MCF 10A (cell line): ENCODE results near the gene IGFBP2. TPM values are rescaled to one million over a fixed set of nuclear protein-coding genes. Genes with fewer than 3 reads are reported as not detected.

Source experiments
- Bru-seq: library from RNA; stranded (reverse); fragments of 400-500 nt; gene quantifications from one replicate; lab custom pipeline; 2021; lab: Mats Ljungman, UMichigan
- BruChase-seq, 2 experiments: library from RNA; stranded (reverse); fragments of 400-500 nt; gene quantifications; one replicate each; lab custom pipeline; 2021; lab: Mats Ljungman, UMichigan
- BruUV-seq: library from RNA; stranded (reverse); fragments of 400-500 nt; replicated peaks from 2 replicates; lab custom pipeline; 2021; lab: Mats Ljungman, UMichigan
- CTCF ChIA-PET: fragments of 300-600 bp; sonication (Branson Sonifier 250); formaldehyde crosslinking; extraction: SDS; loops from one replicate; lab custom pipeline; 2021; ENCODE audit warnings: antibody characterized with exemption, inconsistent platforms; lab: Yijun Ruan, JAX
- POLR2A ChIA-PET: fragments of 300-600, 350-650 bp; sonication (Branson Sonifier 250); formaldehyde crosslinking; extraction: SDS; loops from one replicate; lab custom pipeline; 2020; ENCODE audit warnings: antibody characterized with exemption, inconsistent platforms; lab: Yijun Ruan, JAX
- DNase-seq: peaks from one replicate; pipeline ENCODE4 v3.0.0-alpha.2; 2018; ENCODE audit not compliant: unreplicated experiment
- H3K27ac Mint-ChIP-seq: one replicate; pipeline ENCODE4 v1.8.0; 2022; ENCODE audit warnings: mild to moderate bottlenecking, low read depth, mixed read lengths; ENCODE audit not compliant: unreplicated experiment
- H3K27me3 Mint-ChIP-seq: one replicate; pipeline ENCODE4 v1.8.0; 2022; ENCODE audit warnings: mixed read lengths; ENCODE audit not compliant: insufficient read depth, unreplicated experiment
- H3K36me3 Mint-ChIP-seq: one replicate; pipeline ENCODE4 v1.8.0; 2022; ENCODE audit warnings: mild to moderate bottlenecking, moderate library complexity, mixed read lengths; ENCODE audit not compliant: insufficient read depth, unreplicated experiment
- H3K4me1 Mint-ChIP-seq: one replicate; pipeline ENCODE4 v1.8.0; 2022; ENCODE audit warnings: mixed read lengths; ENCODE audit not compliant: insufficient read depth, unreplicated experiment
- H3K4me3 Mint-ChIP-seq: one replicate; pipeline ENCODE4 v1.8.0; 2022; ENCODE audit warnings: mild to moderate bottlenecking, moderate library complexity, mixed read lengths; ENCODE audit not compliant: unreplicated experiment
- H3K9me3 Mint-ChIP-seq: one replicate; pipeline ENCODE4 v1.8.0; 2022; ENCODE audit warnings: mixed read lengths; ENCODE audit not compliant: unreplicated experiment
- CTCF ChIP-seq: fragments of 200-600 bp; IDR thresholded peaks from one replicate; pipeline ENCODE4 v1.8.0; 2022; ENCODE audit warnings: antibody characterized with exemption, mild to moderate bottlenecking; ENCODE audit not compliant: unreplicated experiment
- intact Hi-C: fragments of 100-400 bp; cut with micrococcal nuclease; formaldehyde crosslinking; loops from 2 replicates; pipeline ENCODE4 v1.14.1; 2022
- long read RNA-seq: library from polyadenylated mRNA; stranded (forward); transcript quantifications from one replicate; pipeline ENCODE4 v2.0.0, GENCODE V29; 2022
- total RNA-seq: library from RNA; stranded (reverse); gene quantifications from 2 replicates; pipeline ENCODE4 v1.2.3, GENCODE V29; 2022

Gene IGFBP2
- total RNA-seq (18.3 and 32.0 TPM in 2 replicates), Bru-seq, nascent RNA (percentile 29 among the genes with signal in this experiment), BruChase-seq, experiment 1, labeled RNA remaining after a 6-hour chase (percentile 18 among the genes with signal in this experiment), BruChase-seq, experiment 2, labeled RNA remaining after a 2-hour chase (percentile 21 among the genes with signal in this experiment)
- long read RNA-seq, transcript IGFBP2-201 (4 exons, 1,439 nt) = major isoform, 114 of 118 reads
- long read RNA-seq, partial matches to known transcripts = 0 of 118 reads
- long read RNA-seq, other reads (novel, unspliced or antisense) = 1 of 118 reads

DNA sequence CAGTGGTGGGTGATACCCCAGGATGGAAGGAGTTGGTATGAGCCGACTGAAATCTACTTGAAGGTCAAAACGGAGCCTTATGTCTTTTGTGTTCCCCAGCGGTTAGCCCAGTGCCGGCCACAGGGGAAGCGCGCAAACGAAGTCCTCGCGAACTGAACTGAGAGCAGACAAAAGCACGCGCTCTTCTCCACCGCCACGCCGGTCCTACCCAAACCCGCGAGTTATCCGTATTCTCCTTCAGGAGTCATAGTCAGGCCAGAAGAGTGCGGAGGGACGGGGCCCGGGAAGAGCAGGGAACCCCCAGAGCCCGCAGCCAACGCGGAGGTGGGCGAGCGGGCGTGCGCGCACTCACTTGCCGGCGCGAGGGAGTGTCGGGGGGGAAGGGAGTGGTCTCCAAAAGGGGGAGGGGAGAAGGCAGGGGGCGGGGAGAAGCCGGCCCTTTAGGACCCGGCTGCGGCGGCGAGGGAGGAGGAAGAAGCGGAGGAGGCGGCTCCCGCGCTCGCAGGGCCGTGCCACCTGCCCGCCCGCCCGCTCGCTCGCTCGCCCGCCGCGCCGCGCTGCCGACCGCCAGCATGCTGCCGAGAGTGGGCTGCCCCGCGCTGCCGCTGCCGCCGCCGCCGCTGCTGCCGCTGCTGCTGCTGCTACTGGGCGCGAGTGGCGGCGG lies at the start of gene IGFBP2:
IGFBP2 (plus strand) TSS at position 469 of the 664 bp plus-strand sequence; CDS start at position 573, 104 bp downstream.
- TF ChIP-seq CTCF = no peak
- H3K27me3 Mint-ChIP-seq = peaks cover 53% of the 10 kb centered on the region
- ChIA-PET CTCF (interaction anchor here (0.6 kb wide), 1 partner anchor 27 kb away, joined by 3 read pairs; no protein-coding TSS in a partner anchor), POLR2A (interaction anchor here (1.0 kb wide), 1 partner anchor 100 kb away, joined by 4 read pairs; no protein-coding TSS in a partner anchor)
- DNase-seq = no peak
- intact Hi-C loops = no loop called here
- H3K4me3 Mint-ChIP-seq = peak within 1 kb of the TSS; percentile 73
- H3K27ac Mint-ChIP-seq = peak within 1 kb of the TSS; percentile 28
- BruUV-seq = no TSS peak
- no peaks in the 10 kb centered on the region for H3K9me3 Mint-ChIP-seq
- peaks cover 15% of the 10 kb centered on the region for H3K4me1 Mint-ChIP-seq
- H3K36me3 Mint-ChIP-seq = no peaks in the 10 kb centered on the region

GRCh38 chr2:216583606-216584005 lies 49.6 kb upstream of the IGFBP2 start:
- peaks cover 41% of the 10 kb centered on the region for H3K27me3 Mint-ChIP-seq
- intact Hi-C loops = no loop called here
- BruUV-seq = no TSS peak
- no peaks in the 10 kb centered on the region for H3K4me1 Mint-ChIP-seq
- TF ChIP-seq CTCF = no peak
- no peaks in the 10 kb centered on the region for H3K9me3 Mint-ChIP-seq
- no peak overlapping the region for H3K4me3 Mint-ChIP-seq
- ChIA-PET POLR2A (no interaction called here), CTCF (interaction anchor here (0.7 to 1.6 kb wide), 3 partner anchors 11 to 44 kb away, joined by 3 to 5 read pairs (median 5); no protein-coding TSS in a partner anchor)
- no peak for DNase-seq
- H3K27ac Mint-ChIP-seq = no peak overlapping the region
- no peaks in the 10 kb centered on the region for H3K36me3 Mint-ChIP-seq

DNA sequence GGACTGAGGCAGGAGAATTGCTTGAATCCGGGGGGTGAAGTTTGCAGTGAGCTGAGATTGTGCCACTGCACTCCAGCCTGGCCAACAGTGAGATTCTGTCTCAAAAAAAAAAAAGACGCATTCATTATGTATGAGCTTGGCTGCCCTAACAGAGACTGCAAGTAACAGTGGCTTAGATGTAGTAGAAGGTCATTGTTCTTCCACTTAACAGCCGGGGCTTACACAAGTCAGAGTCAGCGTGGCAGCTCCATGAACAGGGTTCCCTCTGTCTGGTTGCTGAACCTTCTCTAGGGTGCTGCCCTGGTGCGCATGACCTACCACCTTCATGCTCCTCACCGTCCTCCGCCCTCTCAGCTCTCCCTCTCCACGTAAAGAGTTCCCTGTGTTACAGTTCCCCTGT lies 49.1 kb upstream of the IGFBP2 start:
- intact Hi-C loops = no loop called here
- ChIA-PET CTCF (interaction anchor here (0.6 to 1.6 kb wide), 5 partner anchors 14 to 98 kb away, joined by 3 to 5 read pairs (median 3); no protein-coding TSS in a partner anchor), POLR2A (interaction anchor here (0.6 kb wide), 1 partner anchor 16 kb away, joined by 3 read pairs; no protein-coding TSS in a partner anchor)
- no peaks in the 10 kb centered on the region for H3K4me1 Mint-ChIP-seq
- no peak overlapping the region for H3K4me3 Mint-ChIP-seq
- H3K27ac Mint-ChIP-seq = no peak overlapping the region
- DNase-seq = no peak
- no TSS peak for BruUV-seq
- H3K27me3 Mint-ChIP-seq = peaks cover 41% of the 10 kb centered on the region
- H3K36me3 Mint-ChIP-seq = no peaks in the 10 kb centered on the region
- H3K9me3 Mint-ChIP-seq = no peaks in the 10 kb centered on the region
- TF ChIP-seq CTCF = no peak

- TF ChIP-seq CTCF = no peak
- H3K4me3 Mint-ChIP-seq = no peak overlapping the region
- intact Hi-C loops = no loop called here
- no peaks in the 10 kb centered on the region for H3K36me3 Mint-ChIP-seq
- no peaks in the 10 kb centered on the region for H3K9me3 Mint-ChIP-seq
- no peak for DNase-seq
- no TSS peak for BruUV-seq
- H3K4me1 Mint-ChIP-seq = no peaks in the 10 kb centered on the region
- ChIA-PET CTCF (interaction anchor here (0.6 to 0.7 kb wide), 2 partner anchors 39 to 66 kb away, joined by 3 read pairs; no protein-coding TSS in a partner anchor), POLR2A (no interaction called here)
- peaks cover 35% of the 10 kb centered on the region for H3K27me3 Mint-ChIP-seq
- H3K27ac Mint-ChIP-seq = no peak overlapping the region
Measured at GRCh38 chr2:216585441-216585840, 47.8 kb upstream of the IGFBP2 start.
